ENCODE results near the gene EGR4.

The EGR4 gene

GRCh38 chr2:73293534-73294171 is at the start of gene EGR4:
EGR4 (minus strand) TSS chr2:73293548; CDS start chr2:73293317, 231 bp downstream.
- DNase-seq: peak; percentile 65 to 97 (median 88)
- intact Hi-C loops (cut with DNase I): no loop called here

GRCh38 chr2:73341039-73341438 is 47.7 kb upstream of the EGR4 start:
- DNase-seq: no peak
- intact Hi-C loops (cut with DNase I): no loop called here

- intact Hi-C loops (cut with DNase I): no loop called here
Observed at GRCh38 chr2:73339201-73339600, 45.9 kb upstream of the EGR4 start.

GRCh38 chr2:73337828-73338227 is 44.5 kb upstream of the EGR4 start:
- DNase-seq: no peak
- intact Hi-C loops (cut with DNase I): no loop called here

More at GRCh38 chr2:73339201-73339600, 45.9 kb upstream of the EGR4 start:
- DNase-seq: no peak

GRCh38 chr2:73334620-73335019 is 41.3 kb upstream of the EGR4 start:
- intact Hi-C loops (cut with DNase I): no loop called here
- no peak for DNase-seq

GRCh38 chr2:73334045-73334444 is 40.7 kb upstream of the EGR4 start:
- DNase-seq: no peak
- intact Hi-C loops (cut with DNase I): no loop called here

- intact Hi-C loops (cut with DNase I): no loop called here
- DNase-seq: no peak
Observed at GRCh38 chr2:73333564-73333963, 40.2 kb upstream of the EGR4 start.

- intact Hi-C loops (cut with DNase I): no loop called here
- no peak for DNase-seq
Observed at GRCh38 chr2:73324126-73324725, 30.9 kb upstream of the EGR4 start.

GRCh38 chr2:73323551-73323950 is 30.2 kb upstream of the EGR4 start:
- no peak for DNase-seq
- intact Hi-C loops (cut with DNase I): no loop called here

- intact Hi-C loops (cut with DNase I): no loop called here
- no peak for DNase-seq
Observed at GRCh38 chr2:73314441-73314840, 21.1 kb upstream of the EGR4 start.

- intact Hi-C loops (cut with DNase I): no loop called here
Observed at GRCh38 chr2:73307720-73308119, 14.4 kb upstream of the EGR4 start.

GRCh38 chr2:73301636-73302035 is 8.3 kb upstream of the EGR4 start:
- intact Hi-C loops (cut with DNase I): no loop called here

More at GRCh38 chr2:73307720-73308119, 14.4 kb upstream of the EGR4 start:
- peak in 40 of 42 donors; percentile 26 to 90 (median 64) for DNase-seq

GRCh38 chr2:73300926-73301325 is 7.6 kb upstream of the EGR4 start:
- DNase-seq: no peak
- intact Hi-C loops (cut with DNase I): no loop called here

More at GRCh38 chr2:73301636-73302035, 8.3 kb upstream of the EGR4 start:
- no peak for DNase-seq

- intact Hi-C loops (cut with DNase I): no loop called here
- DNase-seq: no peak
Observed at GRCh38 chr2:73297586-73297985, 4.2 kb upstream of the EGR4 start.

GRCh38 chr2:73297151-73297559 is 3.8 kb upstream of the EGR4 start:
- DNase-seq: peak in 39 of 42 donors; percentile 17 to 87 (median 52)
- intact Hi-C loops (cut with DNase I): no loop called here

- no peak for DNase-seq
- intact Hi-C loops (cut with DNase I): no loop called here
Observed at GRCh38 chr2:73295751-73296400, 2.5 kb upstream of the EGR4 start.

- intact Hi-C loops (cut with DNase I): no loop called here
- no peak for DNase-seq
Observed at GRCh38 chr2:73294239-73294638, 891 bp upstream of the EGR4 start.

GRCh38 chr2:73292906-73293533 is 328 bp downstream of the EGR4 start:
- DNase-seq: peak in 28 of 42 donors; percentile 9 to 62 (median 40)
- intact Hi-C loops (cut with DNase I): no loop called here

- DNase-seq: peak in 5 of 42 donors; percentile 13 to 35 (median 15)
- intact Hi-C loops (cut with DNase I): no loop called here
Observed at GRCh38 chr2:73292316-73292905, 937 bp downstream of the EGR4 start.
